Activated CD4-positive, CD25-positive, alpha-beta regulatory T cell treated with anti-CD3 and anti-CD28 coated beads, Interleukin-2, amount 50 U/mL, for 16 hours (primary cell): Measurements from ENCODE around the gene PKN1.
A peak's percentile ranks its signal among the peaks of the same experiment; 100 is the strongest.
"Not testable (repeated sequence)": the region's sequence is repeated elsewhere in the genome, so short reads cannot be mapped to it uniquely, and the experiment has no call there.

Experiments used
- DNase-seq: peaks from one replicate; pipeline ENCODE4 v3.0.0-alpha.2; 2020; ENCODE audit warnings: low read depth, low spot score

The PKN1 gene

DNA sequence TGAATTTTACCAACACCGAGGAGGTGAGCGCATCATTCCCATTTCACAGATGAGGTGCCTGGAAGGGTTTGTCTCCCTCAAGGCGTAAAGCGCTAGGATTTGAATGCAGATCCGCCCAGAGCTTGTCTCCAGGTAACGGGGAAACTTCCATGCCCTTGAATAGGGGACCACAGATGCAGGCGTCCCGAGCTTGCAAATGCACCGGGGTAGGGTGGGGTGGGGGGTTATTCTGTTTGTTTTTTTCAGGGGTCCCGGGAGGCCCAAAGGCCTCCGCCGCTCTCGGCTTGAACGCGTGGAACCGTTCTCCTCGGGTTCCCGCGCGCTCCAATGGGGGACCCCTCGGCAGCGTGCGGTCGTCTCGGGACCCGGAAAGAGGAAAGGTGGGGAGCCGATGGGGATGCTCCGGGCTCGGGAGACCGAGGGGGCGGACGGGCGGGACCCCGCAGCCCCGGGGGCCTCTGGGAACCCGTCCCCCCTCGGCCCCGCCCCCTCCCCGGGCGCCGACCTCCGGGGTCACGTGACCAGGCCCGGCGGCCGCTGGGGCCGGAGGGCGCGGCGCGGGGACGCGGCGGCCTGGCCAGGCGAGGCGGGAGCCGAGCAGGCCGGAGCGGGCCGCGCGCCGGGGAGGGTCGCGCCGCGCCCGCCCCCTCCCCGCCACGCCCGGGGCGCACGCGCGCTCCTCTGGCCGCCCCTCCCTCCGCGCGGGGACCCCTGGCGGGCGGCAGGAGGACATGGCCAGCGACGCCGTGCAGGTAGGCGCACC, at the start of gene PKN1:
Gene PKN1, plus strand, starts transcription at position 516 of the 763 bp plus-strand sequence. Its CDS starts 216 bp downstream, at position 732.
- DNase-seq = no peak

DNA sequence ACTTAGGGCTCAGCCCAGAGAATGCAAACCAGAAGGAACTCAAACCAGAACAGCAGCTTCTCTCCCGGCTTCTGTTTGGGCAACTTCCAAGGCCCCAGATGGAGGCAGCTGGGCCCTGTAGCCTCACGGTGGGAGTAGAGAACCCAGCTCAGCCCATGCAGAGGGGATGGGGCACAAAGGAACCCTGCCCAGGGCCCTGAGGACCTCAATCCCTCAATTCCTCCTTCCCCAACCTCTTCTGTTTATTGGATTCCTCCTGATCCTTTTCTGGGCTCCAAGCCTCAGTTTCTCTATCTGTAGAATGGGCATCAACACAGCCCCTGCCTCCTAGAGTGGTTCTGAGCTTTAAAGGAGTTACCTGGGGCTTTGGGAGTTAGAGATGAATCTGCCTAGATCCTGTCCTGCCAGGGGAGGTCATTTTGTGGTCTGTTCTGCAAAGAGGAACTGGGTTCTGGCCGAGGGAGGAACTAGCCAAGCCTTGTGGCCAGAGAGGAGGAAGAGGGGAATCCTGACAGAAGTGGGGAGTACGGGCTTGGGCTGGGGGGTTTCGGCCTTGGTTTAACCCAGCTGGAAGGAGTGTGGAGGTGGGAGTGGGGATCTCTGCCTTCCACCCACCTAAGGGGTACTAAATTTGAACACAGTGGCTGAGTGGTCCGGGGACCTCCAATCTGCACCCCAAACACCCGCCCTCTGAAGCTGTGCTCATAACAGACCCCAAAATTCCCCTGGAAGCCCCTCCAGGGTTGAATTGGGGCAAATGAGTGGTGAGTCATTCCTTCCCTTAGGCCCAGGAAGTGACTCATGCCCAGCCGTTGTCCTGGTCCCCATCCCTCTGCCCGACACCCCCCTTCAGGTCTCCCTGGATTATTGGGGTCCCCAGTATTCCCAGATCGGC, 49.2 kb upstream of the PKN1 start:
- no peak for DNase-seq

DNA sequence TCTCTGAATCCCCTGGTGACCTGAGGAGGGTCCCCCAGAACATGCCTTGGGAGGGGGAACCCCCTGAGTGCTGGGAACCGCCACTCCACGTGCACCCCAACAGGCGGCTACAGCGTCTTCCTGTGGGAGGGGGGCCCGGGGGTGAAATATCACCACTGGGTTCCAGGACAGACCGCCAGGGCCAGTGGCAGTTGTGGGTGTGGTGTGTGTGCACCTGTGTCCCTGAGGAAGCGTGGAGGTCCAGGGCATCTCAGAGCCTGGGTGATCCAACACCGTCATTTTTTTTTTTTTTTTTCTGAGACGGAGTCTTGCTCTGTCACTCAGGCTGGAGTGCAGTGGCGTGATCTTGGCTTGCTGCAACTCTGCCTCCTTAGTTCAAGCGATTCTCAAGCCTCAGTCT, 47.6 kb upstream of the PKN1 start:
- no peak for DNase-seq

DNA sequence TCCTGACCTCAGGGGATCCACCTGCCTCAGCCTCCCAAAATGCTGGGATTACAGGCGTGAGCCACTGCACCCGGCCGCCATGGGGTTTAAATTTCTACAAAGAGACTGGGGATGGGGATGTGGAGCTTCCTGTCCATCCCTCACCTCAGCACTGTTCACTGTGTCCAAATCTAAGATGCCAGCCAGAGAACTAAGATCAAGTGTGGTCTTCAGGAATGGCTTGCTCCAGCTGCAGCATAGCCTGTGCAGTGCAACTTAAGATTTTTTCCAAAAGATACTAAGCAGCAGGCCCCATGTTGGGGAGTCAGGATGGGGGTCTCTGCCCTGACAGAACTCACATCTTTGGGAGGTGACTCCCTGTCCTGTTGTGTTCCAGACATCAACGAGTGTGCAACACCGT, 42.6 kb upstream of the PKN1 start:
- DNase-seq = no peak

DNA sequence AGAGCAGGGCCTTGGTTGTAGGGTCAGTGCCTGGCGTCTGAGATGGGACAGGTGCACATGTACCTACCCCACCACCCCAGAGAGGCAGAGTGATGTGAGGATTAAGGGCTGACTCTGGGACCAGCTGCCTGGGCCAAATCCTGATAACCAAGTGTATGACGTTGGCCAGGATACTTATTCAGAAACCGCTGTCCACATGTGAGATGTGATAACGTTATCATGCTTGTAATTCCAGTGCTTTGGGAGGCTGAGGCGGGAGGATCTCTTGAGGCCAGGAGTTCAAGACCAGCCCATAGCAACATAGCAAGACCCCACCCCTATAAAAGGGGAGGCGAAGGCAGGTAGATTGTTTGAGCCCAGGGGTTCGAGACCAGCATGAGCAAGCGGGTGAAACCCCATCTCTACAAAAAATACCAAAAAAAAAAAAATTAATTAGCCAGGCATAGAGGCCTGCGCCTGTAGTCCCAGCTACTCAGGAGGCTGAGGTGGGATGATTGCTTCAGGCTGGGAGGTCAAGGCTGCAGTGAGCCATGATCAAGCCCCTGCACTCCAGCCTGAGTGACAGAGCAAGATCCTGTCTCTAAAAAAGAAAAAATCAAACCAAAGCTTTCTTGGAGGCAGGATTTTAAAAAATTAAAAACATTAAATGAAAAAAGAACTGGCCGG, 41.8 kb upstream of the PKN1 start:
- DNase-seq = no peak

DNA sequence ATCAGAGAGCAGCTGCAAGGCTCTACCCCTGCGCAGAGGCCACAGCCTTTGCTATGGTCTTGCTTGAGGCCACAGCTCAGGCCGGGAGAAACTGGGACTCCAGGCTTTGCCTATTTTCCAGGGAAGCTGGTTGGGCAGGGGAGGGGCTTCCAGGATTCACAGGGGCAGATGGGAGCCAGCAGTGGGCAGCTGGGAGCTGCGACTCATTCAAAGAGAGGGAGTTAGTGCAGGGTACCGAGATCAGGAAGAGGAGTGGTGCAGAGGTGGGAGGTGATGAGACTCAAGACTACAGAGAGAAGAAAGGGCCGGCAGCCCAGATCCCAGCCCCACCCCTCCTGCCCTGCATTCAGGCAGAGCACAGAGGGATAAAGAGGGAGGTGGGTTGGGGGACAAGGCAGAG, 39.8 kb upstream of the PKN1 start:
- no peak for DNase-seq

DNA sequence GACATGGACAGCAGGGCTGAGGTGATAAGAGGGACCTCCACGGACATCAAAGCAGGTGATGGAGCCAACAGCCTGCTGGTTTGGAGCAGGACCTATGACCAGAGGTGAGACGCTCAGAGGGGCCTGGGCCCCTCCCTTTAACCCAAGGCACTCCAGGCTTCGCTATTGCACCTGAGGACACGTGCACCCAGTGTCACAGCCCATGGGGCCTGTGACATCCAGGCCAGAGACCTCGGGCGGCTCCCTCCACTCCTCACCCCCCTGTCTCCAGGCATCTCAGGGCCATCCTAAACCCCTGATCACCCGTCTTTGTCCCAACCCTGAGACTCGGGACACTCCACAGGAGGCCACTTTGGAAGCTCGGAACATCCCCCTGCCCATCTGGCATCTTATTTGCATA, 38.9 kb upstream of the PKN1 start:
- DNase-seq = no peak

DNA sequence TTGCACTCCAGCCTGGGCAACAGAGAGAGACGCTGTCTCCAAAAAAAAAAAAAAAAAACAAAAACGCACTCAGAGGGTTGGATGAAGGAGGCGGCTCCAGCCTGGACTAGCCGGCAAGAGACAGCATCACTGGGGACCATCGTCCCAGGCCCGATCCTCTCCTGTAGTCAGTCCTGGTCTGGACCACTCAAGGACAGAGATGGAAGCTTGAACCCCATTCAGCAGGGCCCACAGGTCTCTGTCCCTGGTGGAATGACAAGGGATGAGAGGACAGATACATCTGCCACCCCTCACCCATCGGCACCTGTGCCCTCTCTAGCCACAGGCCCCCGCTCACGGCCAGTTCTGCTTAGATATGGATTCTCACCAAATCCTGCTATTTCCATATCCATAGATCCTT, 37.8 kb upstream of the PKN1 start:
- DNase-seq = no peak

DNA sequence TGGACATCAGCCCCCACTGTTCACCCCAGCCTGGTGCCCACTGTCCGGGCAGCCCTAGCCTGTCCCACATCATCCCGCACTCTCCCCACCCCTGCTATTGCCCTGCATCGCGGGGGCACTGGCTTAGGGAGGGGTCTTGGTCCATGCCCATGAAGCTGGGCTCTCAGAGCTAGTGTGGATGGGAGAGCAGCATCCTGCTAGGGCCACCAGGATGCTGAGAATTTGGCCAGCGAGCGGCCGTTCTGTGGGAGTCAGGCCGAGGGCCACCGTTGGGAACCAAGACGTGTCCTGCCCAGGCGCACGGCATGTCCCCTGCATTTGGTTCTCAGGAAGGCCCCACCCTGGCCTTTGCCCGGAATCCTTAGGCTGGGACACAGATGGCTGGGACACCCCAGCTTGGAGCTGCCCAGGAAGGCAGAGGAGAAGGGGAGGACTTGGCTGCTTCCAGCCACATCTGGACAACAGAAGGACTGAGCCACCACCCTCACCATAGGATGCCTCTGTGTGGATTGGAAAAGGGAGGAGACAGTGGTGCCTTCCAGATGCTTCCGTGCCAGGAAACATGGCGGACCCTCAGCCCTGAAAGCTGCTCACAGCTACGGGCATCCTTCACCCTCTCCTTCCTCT, 37.3 kb upstream of the PKN1 start:
- DNase-seq = no peak

DNA sequence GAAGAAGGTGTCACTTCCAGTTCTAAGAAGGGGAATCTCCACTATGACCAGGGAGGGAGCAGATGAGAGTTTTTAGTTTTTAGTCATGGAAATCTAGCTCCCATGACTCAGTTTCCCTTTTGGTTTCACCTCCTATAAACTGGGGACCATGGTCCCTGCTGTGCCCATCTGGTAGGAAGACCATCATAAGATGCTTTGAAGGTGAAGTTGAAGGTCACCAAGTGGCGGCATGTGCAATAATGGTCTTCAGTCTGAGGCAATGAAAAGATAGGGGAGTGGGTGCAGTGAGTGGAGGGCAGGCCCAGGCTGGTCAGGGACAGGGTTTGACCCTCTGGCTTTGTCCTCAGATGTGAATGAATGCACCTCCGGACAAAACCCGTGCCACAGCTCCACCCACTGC, 36.4 kb upstream of the PKN1 start:
- DNase-seq = not testable (repeated sequence)

DNA sequence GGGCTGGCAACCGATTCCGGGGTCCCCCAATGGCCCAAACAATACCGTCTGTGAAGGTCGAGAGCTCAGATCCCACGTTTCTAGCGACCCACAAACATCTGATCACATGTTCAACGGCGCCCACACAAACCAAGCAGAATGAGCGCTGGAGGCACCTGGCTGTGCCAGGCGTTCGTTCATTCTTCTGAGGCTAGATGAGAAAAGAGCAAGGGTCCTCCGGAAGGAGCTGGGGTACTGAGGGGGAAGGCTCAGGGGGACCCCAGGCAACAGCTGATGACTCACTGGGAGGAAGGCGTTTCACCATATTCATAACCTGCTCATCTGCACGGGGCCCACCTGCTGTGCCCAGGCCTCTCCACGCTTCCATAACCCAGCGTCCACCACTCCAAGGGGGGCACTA, 35.9 kb upstream of the PKN1 start:
- DNase-seq = not testable (repeated sequence)

DNA sequence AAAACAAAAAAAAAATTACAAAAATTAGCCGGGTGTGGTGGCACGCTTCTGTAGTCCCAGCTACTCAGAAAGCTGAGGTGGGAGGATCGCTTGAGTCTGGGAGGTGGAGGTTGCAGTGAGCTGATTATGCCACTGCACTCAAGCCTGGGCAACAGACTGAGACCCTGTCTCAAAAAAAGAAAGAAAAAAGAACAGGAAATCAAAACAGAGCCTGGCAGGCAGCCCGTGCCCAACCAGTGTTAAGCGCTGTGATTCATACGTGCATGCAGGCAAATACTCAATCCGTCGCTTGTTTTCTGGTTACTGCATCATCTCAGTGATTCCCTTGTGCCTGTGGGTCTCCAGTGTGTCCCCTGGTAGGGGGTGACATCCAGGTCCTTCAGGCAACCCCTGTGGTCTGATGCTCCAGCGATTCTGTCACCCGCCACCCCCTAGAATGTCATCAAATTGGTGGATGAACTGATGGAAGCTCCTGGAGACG, 32.1 kb upstream of the PKN1 start:
- DNase-seq = no peak

DNA sequence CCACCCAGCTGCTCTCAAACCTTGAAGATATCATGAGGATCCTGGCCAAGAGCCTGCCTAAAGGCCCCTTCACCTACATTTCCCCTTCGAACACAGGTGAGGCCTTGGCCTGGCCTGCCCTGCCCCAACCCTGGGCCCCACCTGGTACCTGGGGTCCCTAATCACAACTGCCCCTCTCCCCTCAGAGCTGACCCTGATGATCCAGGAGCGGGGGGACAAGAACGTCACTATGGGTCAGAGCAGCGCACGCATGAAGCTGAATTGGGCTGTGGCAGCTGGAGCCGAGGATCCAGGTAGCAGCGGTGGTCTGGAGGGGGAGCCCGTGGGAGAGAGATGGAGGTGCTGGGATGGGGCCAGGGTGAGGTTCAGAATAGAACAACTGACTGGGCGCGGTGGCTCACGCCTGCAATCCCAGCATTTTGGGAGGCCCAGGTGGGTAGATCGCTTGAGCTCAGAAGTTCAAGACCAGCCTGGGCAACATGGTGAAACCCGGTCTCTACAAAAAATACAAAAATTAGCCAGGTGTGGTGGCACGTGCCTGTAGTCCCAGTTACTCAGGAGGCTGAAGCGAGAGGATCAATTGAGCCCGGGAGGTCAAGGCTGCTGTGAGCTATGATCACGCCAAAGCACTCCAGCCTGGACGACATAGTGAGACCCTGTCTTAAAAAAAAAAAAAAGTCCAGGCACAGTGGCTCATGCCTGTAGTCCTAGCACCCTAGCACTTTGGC, 31.5 kb upstream of the PKN1 start:
- no peak for DNase-seq

DNA sequence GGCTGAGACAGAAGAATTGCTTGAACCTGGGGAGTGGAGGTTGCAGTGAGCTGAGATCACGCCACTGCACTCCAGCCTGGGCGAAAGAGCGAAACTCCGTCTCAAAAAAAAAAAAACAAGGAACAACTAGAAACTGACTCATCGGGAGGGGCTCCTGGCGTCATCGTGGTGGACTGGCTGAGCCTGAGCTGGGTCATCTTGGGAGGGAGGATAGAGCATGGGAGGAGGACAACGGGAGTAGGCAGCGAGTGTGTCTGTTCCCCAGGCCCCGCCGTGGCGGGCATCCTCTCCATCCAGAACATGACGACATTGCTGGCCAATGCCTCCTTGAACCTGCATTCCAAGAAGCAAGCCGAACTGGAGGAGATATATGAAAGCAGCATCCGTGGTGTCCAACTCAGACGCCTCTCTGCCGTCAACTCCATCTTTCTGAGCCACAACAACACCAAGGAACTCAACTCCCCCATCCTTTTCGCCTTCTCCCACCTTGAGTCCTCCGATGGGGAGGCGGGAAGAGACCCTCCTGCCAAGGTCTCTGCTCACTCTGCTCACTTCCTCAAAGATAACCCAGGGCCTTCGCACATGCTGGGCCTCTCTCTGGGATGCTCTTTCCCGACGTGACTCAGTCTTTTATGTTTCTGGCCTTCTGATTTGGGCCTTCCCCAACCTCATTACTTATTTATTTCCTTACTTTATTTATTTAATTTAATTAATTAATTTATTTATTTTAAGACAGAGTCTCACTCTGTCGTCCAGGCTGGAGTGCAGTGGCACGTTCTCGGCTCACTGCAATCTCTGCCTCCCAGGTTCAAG, 30.6 kb upstream of the PKN1 start:
- no peak for DNase-seq

DNA sequence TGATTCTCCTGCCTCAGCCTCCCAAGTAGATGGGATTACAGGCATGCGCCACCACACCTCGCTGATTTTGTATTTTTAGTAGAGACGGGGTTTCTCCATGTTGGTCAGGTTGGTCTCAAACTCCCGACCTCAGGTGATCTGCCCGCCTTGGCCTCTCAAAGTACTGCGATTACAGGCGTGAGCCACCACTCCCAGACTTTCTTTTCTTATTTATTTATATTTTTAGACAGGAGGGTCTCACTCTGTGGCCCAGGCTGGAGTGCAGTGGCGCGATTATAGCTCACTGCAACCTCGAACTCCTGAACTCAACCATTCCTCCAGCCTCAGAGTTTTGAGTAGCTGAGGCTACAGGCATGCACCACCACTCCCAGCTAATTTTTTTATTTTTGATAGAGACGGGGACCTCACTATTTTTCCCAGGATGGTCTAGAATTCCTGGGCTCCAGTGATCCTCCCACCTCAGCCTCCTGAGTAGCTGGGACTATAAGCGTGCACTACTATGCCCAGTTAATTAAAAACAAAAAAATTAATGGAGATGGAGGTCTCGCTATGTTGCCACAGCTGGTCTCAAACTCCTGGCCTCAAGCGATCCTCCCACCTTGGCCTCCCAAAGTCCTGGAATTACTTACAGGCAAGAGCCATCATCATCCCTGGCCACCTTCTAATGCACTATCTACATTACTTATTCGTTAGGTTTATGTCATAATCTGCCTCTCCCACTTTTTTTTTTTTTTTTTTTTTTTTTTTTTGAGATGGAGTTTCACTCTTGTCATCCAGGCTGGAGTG, 29.8 kb upstream of the PKN1 start:
- DNase-seq = not testable (repeated sequence)

DNA sequence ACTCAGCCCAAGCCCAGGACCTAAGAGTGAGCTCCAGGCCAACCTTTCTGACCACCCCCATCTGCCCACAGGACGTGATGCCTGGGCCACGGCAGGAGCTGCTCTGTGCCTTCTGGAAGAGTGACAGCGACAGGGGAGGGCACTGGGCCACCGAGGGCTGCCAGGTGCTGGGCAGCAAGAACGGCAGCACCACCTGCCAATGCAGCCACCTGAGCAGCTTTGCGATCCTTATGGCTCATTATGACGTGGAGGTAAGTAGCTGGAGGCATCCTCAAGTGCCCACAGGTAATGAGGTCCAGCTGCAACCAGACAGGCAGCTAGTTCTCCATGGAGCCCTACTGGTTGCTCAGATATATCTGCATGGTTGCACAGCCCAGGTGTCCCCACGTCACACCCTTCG, 28.8 kb upstream of the PKN1 start:
- DNase-seq = no peak

DNA sequence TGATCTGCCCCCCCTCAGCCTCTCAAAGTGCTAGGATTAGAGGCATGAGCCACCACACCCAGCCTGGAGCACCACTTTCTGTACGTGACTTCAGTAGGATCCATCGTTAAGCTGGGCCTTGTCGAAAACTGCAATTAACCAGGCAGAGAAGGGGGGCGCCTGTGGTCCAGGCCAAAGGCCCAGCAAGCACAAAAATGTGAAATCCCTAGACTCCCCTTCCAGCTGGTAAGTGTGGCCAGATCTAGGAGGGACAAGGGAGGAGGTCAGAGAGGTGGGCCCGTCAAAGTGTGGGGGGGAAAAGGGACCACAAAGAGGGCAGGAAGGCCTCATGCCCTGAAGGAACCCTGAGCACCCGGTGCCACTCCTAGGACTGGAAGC, 27.7 kb upstream of the PKN1 start:
- no peak for DNase-seq

DNA sequence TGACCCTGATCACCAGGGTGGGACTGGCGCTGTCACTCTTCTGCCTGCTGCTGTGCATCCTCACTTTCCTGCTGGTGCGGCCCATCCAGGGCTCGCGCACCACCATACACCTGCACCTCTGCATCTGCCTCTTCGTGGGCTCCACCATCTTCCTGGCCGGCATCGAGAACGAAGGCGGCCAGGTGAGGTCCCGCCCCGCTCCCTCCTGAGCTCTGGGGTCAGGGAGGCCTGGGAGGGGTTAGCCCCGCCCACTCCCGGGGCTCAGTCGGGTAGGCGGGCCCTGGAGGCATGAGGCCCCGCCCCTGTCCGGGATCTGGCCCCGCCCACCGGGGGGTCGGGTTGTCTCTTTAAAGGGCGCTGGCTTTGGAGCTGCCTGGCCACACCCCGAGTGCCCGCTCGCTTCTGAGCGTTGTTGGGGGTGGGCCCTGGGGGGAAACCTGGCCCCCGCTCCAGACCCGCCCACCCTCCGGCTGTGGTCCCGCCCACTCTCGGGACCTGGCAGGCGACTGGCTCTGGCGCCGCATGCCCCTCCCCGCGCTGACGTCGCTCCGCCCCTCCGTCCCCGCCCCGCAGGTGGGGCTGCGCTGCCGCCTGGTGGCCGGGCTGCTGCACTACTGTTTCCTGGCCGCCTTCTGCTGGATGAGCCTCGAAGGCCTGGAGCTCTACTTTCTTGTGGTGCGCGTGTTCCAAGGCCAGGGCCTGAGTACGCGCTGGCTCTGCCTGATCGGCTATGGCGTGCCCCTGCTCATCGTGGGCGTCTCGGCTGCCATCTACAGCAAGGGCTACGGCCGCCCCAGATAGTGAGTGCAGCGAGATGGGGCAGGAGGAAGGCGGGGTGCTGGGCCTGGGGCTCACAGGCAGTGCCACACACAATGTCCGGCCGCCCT, 27.1 kb upstream of the PKN1 start:
- peak; percentile 78 for DNase-seq
